Ovary (tissue), 9 donors: ENCODE data around the gene ARV1. TPM values are rescaled to one million over a fixed set of nuclear protein-coding genes. Genes with fewer than 3 reads are reported as not detected.
A peak's percentile ranks its signal among the peaks of the same experiment; 100 is the strongest.
"Not testable (repeated sequence)": the region's sequence is repeated elsewhere in the genome, so short reads cannot be mapped to it uniquely, and the experiment has no call there.

Source experiments
- DNase-seq, 5 donors: peaks; one replicate each; pipeline ENCODE4 v3.0.0-alpha.2; 2019 to 2020
- H3K27ac ChIP-seq, 2 donors: fragments of 200-600 bp; one replicate each; pipeline versions ENCODE4 v1.5.1 to v1.8.0; 2019 to 2022
- H3K27me3 ChIP-seq: fragments of 200-600 bp; one replicate; pipeline ENCODE4 v1.8.0; 2022
- H3K36me3 ChIP-seq: fragments of 200-600 bp; sonication (generic); one replicate; pipeline ENCODE4 v1.5.1; 2019
- H3K4me1 ChIP-seq: one replicate; pipeline ENCODE4 v1.8.1; 2013; ENCODE audit warnings: mild to moderate bottlenecking, moderate library complexity; ENCODE audit not compliant: insufficient read depth
- H3K4me3 ChIP-seq: fragments of 200-600 bp; sonication (generic); one replicate; pipeline ENCODE4 v1.5.1; 2017
- H3K9me3 ChIP-seq, 2 donors: fragments of 200-600 bp in 1 of 2; sonication (generic) in 1 of 2; one replicate each; pipeline versions ENCODE4 v1.5.1 to v1.8.1; 2013 to 2019; ENCODE audit warnings: mild to moderate bottlenecking in 1 of 2, moderate library complexity in 1 of 2
- EP300 ChIP-seq: sonication (generic); formaldehyde crosslinking; IDR thresholded peaks from one replicate; pipeline ENCODE4 v1.6.1; 2017; ENCODE audit warnings: antibody characterized with exemption
- POLR2A ChIP-seq: fragments of 450-650 bp; IDR thresholded peaks from one replicate; pipeline ENCODE4 v1.6.1; 2017; ENCODE audit warnings: antibody characterized with exemption, mild to moderate bottlenecking, moderate library complexity
- WGBS, 3 donors: extraction: QIAGEN DNeasy Blood & Tissue Kit in 1 of 3; methylation state at CpG; one replicate each; pipeline versions ENCODE4 v1.1.5 to v1.1.7; 2013 to 2017; 5-methylcytosine and 5-hydroxymethylcytosine counted together
- intact Hi-C, 4 donors: fragments of 100-400 bp; cut with DNase I; formaldehyde crosslinking; loops; one replicate each; pipeline versions ENCODE4 v1.11.0 to v1.15.1; 2022 to 2023
- polyA plus RNA-seq, 2 donors: library from polyadenylated mRNA; stranded (reverse); fragments of 200-250 nt in 1 of 2; fragments of 350-450 nt in 1 of 2; fragmentation: Illumina TruSeq in 1 of 2; extraction: RNeasy Lipid Tissue Mini Kit (QIAGEN cat#74804) in 1 of 2; gene quantifications; one replicate each; pipeline ENCODE4 v1.2.3, GENCODE V29; 2013 to 2014
- total RNA-seq, 7 donors: library from RNA; depleted of rRNA in 2 of 7; stranded (reverse); fragments of >200 nt in 2 of 7; fragmentation: NEBNext Ultra II Directional in 3 of 7; extraction: Animal tissue kit (Norgen Biotek cat#: 25700) in 3 of 7; gene quantifications; one replicate each; pipeline versions ENCODE4 v1.1.0 to v1.2.4, GENCODE V29; 2016 to 2023
- TF ChIP-seq, protein P1 (sequence below), 3 donors: fragments of 450-650 bp in 2 of 3; fragments of 200-600 bp in 1 of 3; IDR thresholded peaks; one replicate each; pipeline versions ENCODE4 v1.5.1 to v1.8.0; 2016 to 2022; ENCODE audit warnings: antibody characterized with exemption in 3 of 3, mild to moderate bottlenecking in 1 of 3
- donor health status: DM: no; HTN: no; CAD: no; lungs with moderate emphysema.
- donor health status: DM: no; HTN: no; CAD: no.
- donor health status: Bipolar disorder and iron deficiency.
- donor health status: DM: yes; HTN: yes; CAD: no.
- donor health status: DM: no; HTN: no; CAD: no.
- donor health status: DM: yes; HTN: yes; CAD: no.

The ARV1 gene
- total and polyA plus RNA-seq, 9 donors = 9.0 to 19.2 (median 13.1) TPM

DNA sequence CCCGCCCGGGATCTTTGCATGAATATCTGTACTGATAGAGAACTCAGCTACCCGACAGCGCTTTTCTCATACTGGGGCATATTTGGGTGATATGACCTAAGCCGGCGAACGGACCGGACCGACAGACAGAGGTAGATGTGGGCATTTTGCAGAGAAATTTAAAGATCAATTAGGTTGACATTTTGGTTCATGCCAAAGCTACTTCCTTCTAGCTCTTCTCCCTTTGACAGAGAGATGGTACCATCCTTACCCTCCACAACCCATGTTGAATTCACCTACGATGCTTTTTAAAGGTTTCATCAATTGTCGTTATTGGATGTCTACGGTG, 459 bp downstream of the ARV1 start:
- no peak overlapping the region for H3K27ac ChIP-seq

DNA sequence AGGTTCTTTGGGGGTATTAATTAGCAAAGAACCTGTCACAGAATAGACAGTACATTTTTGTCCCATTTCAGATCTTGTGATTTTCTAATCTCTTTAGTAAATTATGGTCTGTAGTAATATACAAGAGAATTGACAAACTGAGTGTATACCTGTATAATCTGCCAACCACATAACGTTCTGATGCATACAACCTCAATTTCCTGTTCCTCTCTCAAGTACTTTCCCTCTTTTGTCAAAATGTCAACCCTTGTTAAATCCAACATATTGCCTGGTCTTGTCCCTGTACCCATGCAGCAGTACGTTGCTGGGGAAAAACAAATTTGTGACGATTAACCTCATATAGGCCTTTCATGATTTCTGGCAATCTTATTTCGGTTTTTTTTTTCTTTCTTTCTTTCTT, 1.1 kb downstream of the ARV1 start:
- no peaks in the 10 kb centered on the region for H3K27me3 ChIP-seq
- WGBS, 3 donors = 82 to 86% (median 86%) methylated on average over 4 of the region's 4 CpGs
- intact Hi-C loops = loop anchor here in 1 of 4 donors (5.0 kb wide), 1 partner anchor 183 kb away; no protein-coding TSS in a partner anchor
- no peak for DNase-seq
- no peaks in the 10 kb centered on the region for H3K9me3 ChIP-seq
- H3K27ac ChIP-seq = no peak overlapping the region
- no peaks in the 10 kb centered on the region for H3K36me3 ChIP-seq
- no peak overlapping the region for H3K4me3 ChIP-seq
- TF ChIP-seq EP300 (no peak), POLR2A (no peak)
- TF ChIP-seq, protein P1, sequence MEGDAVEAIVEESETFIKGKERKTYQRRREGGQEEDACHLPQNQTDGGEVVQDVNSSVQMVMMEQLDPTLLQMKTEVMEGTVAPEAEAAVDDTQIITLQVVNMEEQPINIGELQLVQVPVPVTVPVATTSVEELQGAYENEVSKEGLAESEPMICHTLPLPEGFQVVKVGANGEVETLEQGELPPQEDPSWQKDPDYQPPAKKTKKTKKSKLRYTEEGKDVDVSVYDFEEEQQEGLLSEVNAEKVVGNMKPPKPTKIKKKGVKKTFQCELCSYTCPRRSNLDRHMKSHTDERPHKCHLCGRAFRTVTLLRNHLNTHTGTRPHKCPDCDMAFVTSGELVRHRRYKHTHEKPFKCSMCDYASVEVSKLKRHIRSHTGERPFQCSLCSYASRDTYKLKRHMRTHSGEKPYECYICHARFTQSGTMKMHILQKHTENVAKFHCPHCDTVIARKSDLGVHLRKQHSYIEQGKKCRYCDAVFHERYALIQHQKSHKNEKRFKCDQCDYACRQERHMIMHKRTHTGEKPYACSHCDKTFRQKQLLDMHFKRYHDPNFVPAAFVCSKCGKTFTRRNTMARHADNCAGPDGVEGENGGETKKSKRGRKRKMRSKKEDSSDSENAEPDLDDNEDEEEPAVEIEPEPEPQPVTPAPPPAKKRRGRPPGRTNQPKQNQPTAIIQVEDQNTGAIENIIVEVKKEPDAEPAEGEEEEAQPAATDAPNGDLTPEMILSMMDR (IDR thresholded peaks at IDR 0.05) = no peak
- peaks cover 1% of the 10 kb centered on the region for H3K4me1 ChIP-seq

More for the DNA sequence above, 459 bp downstream of the ARV1 start:
- whole genome bisulfite sequencing, 3 donors = 2 to 7% (median 7%) methylated on average over 12 of the region's 12 CpGs
- no peaks in the 10 kb centered on the region for H3K9me3 ChIP-seq
- no peaks in the 10 kb centered on the region for H3K36me3 ChIP-seq
- no peaks in the 10 kb centered on the region for H3K27me3 ChIP-seq
- H3K4me1 ChIP-seq = peaks cover 1% of the 10 kb centered on the region
- no peak for DNase-seq
- TF ChIP-seq EP300 (no peak), POLR2A (no peak)
- TF ChIP-seq, protein P1 (IDR thresholded peaks at IDR 0.05) = no peak
- intact Hi-C loops = loop anchor here in 1 of 4 donors (5.0 kb wide), 1 partner anchor 182 kb away; no protein-coding TSS in a partner anchor
- H3K4me3 ChIP-seq = peak overlapping the region; percentile 50

DNA sequence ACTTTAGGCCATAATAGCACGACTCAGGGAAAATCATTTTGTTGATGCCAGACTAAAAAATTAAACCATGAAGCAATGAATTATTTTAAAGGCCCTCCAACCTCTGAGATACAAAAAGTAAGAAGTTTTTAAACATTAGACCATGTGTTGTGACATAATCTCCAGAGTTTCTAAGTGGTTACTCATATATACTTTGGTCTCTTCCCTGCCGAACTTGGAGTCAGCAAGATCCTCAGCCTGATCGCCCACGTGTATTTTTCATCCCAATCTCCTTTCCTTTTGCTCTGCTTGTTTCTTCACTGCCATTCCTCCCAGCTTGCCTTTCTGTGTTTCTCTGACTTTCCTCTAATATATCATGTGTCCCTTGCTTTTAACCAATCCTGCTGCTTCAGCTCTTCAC, 3.8 kb downstream of the ARV1 start:
- no peak for DNase-seq
- H3K27ac ChIP-seq = no peak overlapping the region
- no peak for TF ChIP-seq EP300
- H3K4me3 ChIP-seq = no peak overlapping the region
- peaks cover 1% of the 10 kb centered on the region for H3K4me1 ChIP-seq
- no peaks in the 10 kb centered on the region for H3K36me3 ChIP-seq
- 53 to 75% (median 56%) methylated on average over 4 of the region's 4 CpGs for WGBS, 3 donors
- no peaks in the 10 kb centered on the region for H3K9me3 ChIP-seq
- intact Hi-C loops = no loop called here
- H3K27me3 ChIP-seq = no peaks in the 10 kb centered on the region

DNA sequence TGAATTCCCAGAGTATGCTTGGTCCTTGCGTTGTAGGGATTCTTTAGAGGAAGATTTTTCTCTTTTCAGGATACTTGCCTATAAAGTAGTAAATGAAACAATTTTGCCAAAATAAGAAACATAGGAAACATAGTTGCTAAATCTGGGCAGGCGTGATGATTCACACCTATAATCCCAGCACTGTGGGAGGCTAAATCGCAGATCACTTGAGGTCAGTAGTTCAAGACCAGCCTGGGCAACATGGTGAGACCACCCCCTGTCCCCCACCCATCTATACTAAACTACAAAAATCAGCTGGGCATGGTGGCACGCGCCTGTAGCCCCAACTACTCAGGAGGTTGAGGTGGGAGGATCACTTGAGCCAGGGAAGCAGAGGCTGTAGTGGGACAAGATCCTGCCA, 4.9 kb downstream of the ARV1 start:
- intact Hi-C loops = no loop called here
- TF ChIP-seq, protein P1 (IDR thresholded peaks at IDR 0.05) = no peak
- no peak for TF ChIP-seq POLR2A
- TF ChIP-seq EP300 = no peak
- H3K27me3 ChIP-seq = no peaks in the 10 kb centered on the region
- H3K27ac ChIP-seq = no peak overlapping the region
- DNase-seq = no peak
- H3K4me3 ChIP-seq = no peak overlapping the region
- WGBS, 3 donors = 86 to 90% (median 90%) methylated on average over 5 of the region's 5 CpGs
- no peaks in the 10 kb centered on the region for H3K36me3 ChIP-seq
- no peaks in the 10 kb centered on the region for H3K4me1 ChIP-seq
- no peaks in the 10 kb centered on the region for H3K9me3 ChIP-seq

GRCh38 chr1:230984622-230985515, 6.0 kb downstream of the ARV1 start:
- H3K27me3 ChIP-seq, H3K27ac ChIP-seq, DNase-seq, H3K9me3 ChIP-seq, H3K4me3 ChIP-seq, intact Hi-C loops, H3K36me3 ChIP-seq, H3K4me1 ChIP-seq: not testable (repeated sequence)
- 68 to 73% (median 69%) methylated on average over 10 of the region's 10 CpGs for WGBS, 3 donors
